ENCODE results near the gene RBM33.
A peak's percentile ranks its signal among the peaks of the same experiment; 100 is the strongest.

The RBM33 gene

DNA sequence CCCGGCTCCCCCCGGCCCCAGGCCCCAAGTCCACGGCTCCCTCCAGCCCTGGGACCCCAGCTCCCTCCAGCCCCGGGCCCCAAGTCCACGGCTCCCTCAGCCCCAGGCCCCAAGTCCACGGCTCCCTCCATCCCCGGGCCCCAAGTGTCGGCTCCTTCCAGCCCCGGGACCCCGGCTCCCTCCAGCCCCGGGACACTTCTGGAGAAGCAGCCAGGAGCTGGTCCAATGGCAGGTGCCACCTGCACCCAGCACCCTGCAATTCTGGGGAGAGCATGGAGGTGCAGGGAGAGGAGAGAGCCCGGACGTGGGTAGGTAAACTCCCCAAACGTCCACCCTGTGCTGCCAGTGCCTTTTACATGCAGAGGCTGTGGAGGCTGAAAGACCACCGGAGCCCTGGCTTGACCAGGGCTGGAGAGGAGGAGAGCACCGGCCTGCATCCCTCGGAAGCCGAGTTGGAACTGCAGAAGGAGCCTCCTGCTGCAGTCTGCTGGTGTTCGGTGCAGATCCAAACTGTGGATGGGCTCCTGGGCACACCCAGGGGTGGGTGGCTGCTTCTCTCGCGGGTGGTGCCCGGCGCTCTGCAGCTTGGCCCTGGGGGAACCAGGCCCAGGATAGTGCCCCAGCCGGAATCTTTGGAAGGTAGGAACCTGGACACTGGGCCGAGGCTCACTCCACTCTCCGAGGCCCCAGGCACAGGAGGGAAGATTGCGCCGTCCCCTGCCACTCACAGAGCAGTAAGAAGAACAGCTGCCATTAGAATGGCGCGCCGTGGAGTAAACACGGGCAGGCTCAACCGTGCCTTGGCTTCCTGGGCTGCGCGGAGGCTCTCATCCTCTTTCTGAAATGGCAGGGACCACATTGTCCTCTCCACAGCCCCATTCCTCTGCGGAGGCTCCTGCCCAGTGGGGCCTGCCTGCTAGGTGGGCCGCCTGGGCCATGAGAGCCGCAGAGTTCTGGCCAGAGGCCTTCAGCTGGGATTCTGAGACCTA lies 153.1 kb downstream of the RBM33 start:
- DNase-seq, result no peak

DNA sequence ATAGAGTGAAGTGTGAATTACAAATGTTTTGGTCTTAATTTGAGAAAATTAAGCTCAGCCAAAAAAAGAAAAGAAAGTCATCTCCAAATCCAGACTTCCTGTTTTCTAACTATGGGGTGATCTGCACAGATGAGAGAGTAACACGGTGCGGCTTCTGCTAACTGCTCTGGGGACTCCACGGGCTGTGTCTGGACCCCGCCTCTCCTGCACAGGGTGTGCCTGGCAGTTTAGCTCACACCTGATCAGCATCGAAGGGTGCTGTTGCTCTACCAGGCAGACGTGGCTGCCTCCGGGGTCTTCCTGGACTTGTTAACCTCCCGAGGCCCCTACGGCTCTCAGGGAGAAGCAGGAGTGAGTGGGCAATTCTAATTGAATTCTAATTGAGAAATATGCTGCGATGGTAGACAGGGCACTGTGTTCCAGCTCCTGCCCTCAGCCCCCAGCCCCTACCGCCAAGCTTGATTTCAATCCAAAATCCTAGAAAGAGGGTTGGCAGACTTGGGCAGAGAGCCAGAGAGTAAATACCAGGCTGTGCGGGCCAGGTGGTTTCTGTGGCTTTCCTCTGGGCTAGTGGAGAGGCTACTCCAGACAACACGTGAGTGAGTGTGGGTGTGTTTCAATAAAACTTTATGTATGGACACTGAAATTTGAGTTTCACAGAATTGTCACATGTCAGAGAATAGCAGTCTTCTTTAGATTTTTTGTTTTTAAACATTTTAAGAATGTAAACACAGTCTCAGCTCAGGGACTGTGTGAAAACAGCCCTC lies 154.4 kb downstream of the RBM33 start:
- peak; percentile 58 to 71 for DNase-seq

DNA sequence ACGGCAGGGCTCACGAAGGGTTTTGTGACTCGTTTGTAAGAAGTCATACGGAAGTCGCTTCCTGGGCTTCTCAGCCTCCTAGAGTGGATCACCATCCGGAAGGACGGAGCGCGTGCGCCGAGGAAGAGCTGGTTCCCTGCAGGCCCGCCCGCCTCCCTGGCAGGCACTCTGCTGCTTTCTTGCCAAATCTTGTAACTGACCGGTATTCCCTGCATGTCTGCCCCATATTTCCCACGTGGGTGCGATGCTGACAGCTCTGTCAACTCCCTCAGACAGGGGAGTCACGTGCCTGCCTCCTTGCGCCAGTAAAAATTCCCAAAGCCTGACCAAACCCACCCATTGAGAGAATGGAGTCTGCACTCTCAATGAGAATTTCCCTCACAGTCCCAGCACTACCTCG lies 155.1 kb downstream of the RBM33 start:
- DNase-seq, result no peak

DNA sequence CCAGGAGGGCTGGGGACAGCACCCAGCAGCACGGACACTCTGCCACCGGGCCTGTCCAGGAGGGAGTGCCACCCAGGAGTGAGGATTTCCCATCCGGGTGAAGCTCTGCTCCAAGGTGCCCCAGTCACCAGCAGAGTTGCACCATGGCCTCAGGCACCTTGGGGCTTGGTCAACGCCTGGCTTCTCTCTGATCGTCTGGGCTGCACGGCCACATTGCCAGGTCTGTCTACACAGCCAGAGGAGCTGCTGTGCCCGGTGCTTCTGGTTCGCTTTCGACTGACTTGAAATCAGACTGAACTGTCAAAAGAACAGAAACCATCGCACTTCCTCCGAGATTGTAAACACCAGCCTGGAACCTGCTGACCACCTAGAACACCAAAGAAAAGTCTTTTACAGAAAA lies 155.8 kb downstream of the RBM33 start:
- no peak for DNase-seq

DNA sequence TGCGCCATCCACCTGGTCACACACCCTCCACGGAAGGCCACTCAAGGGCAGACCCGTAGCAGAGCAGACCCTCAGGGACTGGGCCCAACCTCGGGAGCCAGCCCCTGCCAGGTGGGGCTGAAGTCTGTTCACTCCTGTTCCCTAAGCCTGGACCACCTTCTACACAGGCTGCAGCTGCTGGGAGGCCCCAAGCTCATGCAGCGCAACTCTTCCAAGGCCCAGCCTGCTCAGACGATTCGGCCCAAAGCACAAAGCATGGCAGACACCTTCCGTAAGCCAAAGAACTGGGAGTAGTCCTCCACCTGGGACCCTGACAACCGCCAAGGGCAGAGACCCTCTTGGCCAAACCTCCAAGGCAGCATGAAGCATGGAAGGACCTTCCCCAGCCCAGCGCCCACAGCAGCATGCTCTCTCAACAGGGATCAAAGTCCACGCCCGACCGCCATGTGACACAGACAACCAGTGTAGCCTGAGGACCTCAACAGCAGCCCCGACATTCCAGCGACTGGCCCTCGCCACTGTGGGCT lies 156.3 kb downstream of the RBM33 start:
- no peak for DNase-seq

DNA sequence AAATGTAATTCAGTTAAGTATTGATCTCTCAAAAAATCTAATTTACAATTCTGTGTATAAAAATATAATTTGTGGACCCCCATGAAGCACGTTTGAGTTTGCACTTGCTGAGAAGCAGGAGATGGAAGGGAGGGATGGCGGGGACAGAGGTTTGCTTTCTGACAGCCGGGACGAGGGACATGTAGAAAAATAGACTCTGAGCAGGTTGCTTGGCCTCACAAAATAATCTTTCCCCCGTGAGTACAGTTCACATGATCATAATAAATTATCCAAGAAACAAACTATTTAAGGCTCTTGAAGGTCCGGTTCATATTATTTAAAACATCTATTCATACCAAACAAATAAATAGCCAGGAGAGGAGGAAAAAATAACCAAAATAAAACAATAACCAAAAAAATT lies 157.8 kb downstream of the RBM33 start:
- no peak for DNase-seq

DNA sequence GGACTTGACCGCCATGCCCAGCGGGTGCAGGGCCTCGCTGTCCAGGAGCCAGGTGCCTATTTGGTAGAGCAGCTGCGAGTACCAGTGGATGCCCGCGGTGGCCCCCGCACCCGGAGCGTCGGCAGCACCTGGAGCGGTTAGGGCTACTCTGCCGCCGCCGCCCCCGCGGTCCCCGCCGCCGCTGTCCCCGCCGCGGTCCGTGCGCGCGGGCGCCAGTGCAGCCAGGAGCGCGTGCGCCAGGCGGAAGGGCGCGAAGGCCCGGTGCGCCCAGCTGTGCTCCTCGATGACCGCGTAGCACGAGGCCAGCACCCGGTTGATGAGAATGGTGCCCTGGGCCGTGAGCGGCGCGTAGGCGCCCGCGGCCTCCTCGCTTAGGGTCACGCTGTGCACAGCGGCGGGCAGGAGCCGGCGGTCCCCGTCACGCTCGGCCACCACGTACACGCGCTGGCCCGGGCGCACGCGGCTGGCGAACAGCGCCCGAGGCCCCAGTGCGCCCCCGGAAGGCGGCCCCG lies 158.5 kb downstream of the RBM33 start:
- no peak for DNase-seq

DNA sequence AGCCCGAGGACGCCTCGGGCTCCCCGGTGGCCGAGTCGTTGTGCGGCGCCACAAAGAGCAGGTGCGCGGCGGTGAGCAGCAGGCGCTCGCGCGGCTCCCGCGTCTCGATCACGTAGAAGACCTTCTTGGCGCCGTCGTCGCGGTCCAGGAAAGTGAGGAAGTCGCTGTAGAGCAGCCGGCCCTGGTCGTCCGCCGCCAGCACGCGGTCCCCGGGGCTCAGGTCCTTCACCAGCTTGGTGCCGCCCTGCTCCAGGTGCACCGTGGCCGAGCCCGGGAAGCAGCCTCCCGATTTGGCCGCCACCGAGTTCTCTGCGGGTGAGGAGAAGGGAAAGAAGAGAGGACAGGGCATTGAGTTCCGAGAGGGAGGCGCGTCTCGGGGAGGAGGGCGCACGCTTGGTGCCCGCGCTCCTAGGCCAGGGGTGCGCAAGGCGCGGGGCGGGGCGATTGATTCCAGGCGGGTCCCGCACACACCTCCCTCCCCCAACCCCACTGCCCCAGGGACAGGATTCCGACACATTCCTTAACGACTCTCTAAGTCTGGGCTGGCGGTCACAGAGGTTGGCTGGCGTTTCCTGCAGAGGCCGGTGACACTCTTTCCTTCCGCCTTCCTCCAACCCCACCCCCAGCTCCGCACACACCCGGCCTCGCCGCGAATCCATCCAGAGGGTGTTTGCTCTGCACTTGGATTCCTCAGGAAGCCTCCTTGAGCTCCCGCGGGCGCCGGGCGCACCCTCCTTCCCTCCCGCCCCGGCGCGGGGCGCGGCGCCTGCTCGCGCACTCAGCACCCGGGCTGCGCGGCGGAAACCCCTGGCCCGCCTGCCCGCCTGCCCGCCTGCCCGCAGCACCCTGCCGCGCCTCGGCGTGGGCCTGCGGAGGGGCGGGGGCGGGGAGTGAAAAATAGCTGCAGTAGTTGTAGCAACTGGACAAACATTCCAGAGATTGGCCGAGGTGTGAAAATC lies 159.2 kb downstream of the RBM33 start:
- DNase-seq, result no peak

DNA sequence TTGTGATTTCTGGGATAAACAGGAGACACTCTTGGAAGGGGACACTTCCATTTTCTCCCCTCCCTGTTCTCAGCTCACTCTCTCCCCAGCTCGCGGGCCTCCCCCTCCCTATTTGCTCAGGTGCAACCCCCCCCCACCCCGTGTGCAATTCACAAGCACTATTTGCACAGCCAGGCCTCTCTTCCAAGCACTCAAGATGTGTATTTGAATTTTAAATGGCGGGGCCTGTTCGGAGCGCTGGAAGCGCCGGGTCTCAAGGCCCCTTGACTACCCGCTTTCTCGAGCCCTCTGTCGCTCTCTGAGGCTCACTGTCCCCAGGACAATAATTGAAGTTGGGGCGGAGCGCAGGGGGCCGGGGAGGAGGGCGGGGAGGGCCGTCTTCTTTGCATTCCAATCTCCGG lies 160.0 kb downstream of the RBM33 start:
- peak; percentile 11 to 15 for DNase-seq

DNA sequence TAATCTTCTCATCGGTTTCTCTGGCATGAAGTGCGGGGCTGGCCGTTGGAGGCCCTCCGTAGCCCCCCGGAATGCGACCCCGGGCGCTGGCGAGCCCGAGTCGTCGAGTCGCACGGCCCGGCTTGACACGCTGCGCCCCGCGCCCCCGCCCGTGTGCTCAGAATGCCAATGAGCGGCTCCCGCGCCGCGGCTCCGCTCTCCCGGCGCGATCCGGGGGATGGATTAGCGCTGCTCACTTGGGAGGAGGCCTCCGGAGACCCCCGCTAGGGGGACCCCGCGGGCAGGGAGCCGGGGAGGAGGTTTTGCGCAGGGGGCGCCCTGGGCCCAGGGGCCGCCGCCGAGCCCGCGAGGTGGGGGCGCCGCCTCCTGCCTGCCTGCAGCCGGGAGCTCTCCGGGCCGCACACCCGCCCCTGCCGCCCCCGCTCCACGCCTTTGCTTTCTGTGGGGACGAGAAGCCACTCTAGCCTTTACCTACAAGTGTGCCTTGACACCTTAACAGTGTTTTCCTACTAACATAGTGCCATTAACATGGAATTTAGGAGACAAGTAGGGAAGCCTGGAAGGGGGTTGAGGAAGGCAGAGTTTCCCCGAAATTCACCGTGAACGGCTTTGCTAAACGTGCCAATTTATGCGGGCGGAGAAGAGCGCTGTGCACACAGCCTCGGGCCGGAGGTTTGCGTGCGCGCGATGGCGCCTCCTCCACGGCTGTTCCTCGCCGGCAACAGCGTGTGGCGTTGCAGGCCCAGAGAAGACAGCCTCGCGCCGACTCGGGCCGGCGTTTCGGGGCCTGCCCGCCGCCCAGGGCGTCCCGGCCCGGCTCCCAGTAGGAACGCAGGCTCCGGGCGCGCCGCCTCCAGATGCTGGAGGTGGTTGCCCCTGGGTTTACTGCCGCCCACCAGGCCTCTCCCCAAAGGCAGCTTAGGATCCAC lies 160.7 kb downstream of the RBM33 start:
- peak in 1 of 2 experiments; percentile 7 for DNase-seq

DNA sequence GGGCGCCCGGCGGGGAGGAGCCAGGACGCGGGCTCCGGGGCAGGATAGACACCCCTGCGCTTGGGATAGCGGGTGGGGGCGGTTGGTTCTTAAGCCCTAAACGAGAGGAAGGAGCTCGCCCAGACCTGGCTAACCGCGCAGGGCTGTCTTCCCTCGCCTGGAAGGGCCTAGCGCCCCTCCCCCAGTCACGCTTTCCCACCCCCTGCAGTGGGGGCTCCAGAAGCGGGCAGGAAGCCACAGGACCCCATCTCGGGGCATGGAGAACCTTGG lies 161.3 kb downstream of the RBM33 start:
- DNase-seq, result no peak

DNA sequence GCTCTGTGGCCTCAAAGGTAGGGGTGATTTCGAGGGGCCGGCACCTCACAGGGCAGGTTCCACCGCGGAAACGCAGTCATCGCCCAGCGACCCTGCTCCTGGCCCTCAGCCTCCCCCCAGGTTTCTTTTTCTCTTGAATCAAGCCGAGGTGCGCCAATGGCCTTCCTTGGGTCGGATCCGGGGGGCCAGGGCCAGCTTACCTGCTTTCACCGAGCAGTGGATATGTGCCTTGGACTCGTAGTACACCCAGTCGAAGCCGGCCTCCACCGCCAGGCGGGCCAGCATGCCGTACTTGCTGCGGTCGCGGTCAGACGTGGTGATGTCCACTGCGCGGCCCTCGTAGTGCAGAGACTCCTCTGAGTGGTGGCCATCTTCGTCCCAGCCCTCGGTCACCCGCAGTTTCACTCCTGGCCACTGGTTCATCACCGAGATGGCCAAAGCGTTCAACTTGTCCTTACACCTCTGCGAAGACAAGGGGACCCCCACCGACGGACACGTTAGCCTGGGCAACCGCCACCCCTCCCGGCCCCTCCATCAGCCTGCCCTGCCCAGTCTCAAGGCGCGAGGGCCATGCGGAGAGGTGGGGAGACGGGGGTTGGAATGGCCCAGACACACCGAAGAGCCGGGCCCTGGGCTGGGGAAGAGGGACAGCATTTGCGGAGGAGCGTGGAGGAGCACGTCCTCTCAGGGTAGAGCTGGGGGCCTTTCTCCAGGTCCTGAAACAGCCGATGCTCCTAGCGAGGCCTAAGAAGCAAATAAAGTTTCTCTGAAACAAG lies 161.8 kb downstream of the RBM33 start:
- DNase-seq, result no peak

DNA sequence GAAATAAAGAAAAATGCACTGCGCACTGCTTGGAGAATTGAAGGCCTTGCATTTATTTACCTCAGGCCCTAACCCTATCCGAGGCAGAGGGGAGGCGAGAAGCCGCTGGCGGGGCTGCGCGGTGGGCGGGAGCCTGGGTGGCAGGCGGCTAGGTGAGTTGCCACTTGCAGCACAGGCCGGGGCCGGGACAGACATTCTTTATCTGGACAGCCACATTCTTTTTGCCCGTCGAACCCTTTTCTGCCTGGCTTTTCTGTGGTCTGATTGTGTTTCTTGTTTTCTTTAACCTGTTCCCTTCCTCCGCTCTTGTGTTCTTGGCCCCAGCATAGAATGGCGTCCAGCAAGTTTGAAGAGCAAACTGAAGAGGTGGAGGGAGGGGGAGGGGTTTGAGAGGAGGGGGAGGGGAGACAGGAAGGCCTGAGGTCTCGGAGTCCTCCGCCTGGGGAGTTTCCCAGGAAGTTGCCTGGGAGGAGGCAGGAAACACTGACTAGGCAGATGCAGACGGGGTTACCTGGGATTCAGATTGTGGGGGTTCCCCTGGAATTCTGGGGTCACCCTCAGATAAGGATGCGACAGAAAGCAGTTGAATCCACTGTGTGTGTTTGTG lies 162.7 kb downstream of the RBM33 start:
- no peak for DNase-seq

DNA sequence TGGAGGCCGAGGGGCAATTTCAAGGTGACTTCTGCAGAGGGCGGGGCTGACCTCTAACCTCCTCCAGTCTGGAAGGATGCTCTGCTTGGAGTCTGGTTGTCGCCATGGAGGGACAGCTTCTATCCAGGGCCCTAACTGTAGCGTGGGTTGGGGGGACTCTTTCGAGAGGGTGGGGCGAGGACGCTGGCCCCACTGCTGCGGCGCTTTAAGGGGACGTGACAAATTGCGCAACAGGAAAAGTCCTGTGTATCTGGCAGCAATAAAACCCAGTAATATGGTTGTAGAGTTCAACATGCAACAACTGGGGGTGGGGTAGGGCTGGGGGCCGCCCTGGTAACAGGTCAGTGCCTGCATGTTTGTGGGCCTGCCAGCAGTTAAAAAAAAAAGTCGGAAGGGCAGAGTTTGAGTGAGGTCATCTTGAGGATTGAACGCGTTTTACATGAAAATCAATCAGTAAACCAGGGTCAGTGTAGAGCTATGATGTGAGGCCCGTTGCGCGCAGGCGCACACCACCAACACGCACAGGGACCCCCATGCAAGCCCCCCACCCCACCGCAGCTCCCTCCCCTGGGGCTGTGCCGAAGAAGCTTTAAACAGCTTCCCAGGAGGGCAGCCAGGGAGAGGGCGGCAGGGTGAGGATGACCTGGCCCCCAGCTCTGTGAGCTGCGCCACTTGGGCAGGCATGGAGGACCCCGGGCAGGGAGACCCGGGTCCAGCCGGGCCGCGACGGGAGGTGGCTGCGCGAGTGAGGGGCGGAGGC lies 163.5 kb downstream of the RBM33 start:
- DNase-seq, result no peak

DNA sequence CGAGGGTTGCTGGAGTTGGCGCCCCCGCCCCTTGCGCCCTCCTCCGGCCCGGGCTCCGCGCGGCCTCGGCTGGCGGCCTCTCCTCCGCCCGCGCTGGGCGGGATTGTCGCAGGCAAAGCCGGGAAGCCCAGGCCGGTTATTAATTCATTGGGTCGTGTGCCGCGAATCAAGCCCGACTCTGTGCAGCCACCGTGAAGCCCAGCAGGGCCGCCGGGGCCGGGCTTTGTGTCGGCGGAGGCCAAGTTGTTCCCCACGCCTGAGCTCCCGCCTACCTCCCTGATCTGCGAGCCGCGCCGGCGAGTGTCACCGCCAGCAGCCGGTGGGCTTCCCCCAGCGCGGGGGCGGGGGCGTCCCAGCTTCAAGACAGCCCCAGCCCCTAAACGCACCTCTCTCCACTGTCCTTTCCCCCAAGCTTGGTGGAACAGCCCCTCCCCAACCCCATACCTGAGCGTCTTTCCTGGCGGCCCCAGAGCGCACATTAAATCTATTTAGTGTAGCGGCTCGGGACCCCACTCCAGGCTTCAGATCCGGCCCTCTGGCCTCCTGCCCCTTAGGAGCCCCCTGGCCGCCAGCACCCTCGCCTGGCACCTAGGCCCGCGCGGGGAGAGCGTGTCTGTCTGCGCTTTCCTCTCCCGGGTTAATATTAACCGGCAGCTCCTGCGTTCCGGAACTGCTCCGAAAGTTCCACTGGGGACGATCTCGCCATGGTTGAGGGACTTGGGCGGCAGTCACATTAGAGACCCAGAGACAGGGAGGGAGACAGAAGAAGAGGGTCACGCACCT lies 164.3 kb downstream of the RBM33 start:
- no peak for DNase-seq

DNA sequence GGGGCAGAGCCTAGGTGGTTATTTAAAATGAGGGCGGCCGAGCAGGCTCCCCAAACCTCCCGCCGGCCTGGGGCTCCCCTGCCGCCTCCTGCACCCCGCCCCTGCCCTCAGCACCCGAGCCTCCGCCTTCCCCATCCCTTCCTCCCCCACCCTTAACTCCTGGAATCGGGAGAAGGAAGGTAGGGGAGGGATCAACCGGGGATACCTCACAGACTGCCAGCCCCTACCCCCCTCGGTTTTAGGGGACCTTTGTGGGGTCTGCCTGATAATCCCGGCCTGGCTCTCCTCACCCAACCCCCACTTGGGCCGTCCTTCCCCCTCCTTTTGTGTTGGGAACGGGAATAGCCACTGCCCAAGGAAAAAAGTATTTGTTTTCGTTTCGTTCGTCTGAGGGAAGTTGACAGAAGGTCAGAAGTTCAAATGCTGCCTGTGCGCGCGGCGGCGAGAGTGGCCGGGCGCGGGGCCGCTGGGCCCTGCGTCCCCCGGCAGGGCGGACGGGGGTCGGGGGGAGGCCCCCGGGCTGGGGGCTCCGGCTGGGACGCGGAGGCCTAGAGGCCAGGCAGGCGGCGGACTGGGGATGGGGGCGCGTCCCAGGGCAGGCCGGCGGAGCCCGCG lies 165.0 kb downstream of the RBM33 start:
- no peak for DNase-seq

DNA sequence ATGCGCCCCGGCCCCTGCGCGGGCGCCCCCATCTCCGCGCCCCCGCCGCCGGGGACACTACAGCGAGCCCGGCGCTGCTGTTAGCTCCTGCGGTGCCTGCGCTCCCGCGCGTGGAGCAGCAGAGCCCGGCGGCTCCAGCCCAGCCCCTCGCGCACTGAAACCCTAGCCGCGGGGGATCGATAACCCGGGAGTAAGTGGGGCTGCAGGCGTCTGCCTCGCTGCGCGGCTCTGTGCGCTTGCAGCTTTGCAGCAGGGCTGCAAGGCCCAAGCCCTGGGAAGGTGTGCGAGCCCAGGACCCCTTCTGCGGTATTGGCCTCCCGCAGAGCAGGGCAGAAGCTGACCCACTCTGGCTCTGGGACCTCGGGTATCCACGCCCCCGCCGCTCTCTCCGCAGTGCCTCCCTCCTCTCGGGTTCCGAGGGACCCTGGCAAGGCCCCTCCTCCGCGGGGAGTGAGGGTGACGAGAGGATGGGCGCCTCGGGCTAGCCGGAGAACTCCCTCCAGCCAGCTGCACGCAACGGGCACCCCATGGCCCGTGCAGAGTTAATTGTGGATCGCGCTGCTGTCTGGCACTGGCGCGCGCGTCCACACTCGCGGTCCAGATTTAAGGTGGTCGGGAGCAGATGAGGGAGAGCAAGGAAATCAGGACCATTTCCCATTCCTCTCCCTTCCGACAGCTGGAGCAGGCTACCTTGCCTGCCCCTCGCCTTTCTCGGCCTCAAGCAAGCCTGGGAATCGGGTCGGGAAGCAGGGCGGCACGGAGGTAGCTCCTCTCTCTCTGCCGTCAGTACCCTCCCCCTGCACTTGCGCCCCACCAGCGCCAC lies 165.7 kb downstream of the RBM33 start:
- DNase-seq, result no peak
